Activated CD8-positive, alpha-beta memory T cell treated with anti-CD3 and anti-CD28 coated beads, Interleukin-2, amount 10 ng/mL, durations not matched to agents 7 days and 5 days (primary cell): ENCODE results near the gene PRKCE. TPM values are rescaled to one million over a fixed set of nuclear protein-coding genes. Genes with fewer than 3 reads are reported as not detected.
A peak's percentile ranks its signal among the peaks of the same experiment; 100 is the strongest.

Source experiments
- ATAC-seq: fragments of 150-1000 bp; cut with Tn5 transposase; one replicate; pipeline ENCODE4 v1.10.0; 2021; ENCODE audit warnings: moderate library complexity
- CTCF ChIA-PET: fragments of 350-600 bp; sonication (Branson Sonifier 250); formaldehyde crosslinking; loops from one replicate; lab custom pipeline; 2021; ENCODE audit warnings: antibody characterized with exemption; lab: Charles Lee
- DNase-seq: peaks from one replicate; pipeline ENCODE4 v3.0.0-alpha.2; 2020
- H3K27ac Mint-ChIP-seq: one replicate; pipeline ENCODE4 v1.8.0; 2021; ENCODE audit warnings: mild to moderate bottlenecking, mixed read lengths
- H3K27me3 Mint-ChIP-seq: one replicate; pipeline ENCODE4 v1.8.0; 2021; ENCODE audit warnings: mixed read lengths
- H3K36me3 Mint-ChIP-seq: one replicate; pipeline ENCODE4 v1.8.0; 2021; ENCODE audit warnings: mild to moderate bottlenecking, mixed read lengths
- H3K4me1 Mint-ChIP-seq: one replicate; pipeline ENCODE4 v1.8.0; 2021; ENCODE audit warnings: mixed read lengths
- H3K4me3 Mint-ChIP-seq: one replicate; pipeline ENCODE4 v1.8.0; 2021; ENCODE audit warnings: mild to moderate bottlenecking, moderate library complexity, mixed read lengths
- H3K9me3 Mint-ChIP-seq: one replicate; pipeline ENCODE4 v1.8.0; 2022; ENCODE audit warnings: low read depth, mixed read lengths
- total RNA-seq, 2 experiments: library from RNA; stranded (reverse); gene quantifications; one replicate each; pipeline ENCODE4 v1.2.3, GENCODE V29; 2021

Gene PRKCE
- total RNA-seq, 2 experiments from 2014 or later, result 16.7 to 39.2 TPM

DNA sequence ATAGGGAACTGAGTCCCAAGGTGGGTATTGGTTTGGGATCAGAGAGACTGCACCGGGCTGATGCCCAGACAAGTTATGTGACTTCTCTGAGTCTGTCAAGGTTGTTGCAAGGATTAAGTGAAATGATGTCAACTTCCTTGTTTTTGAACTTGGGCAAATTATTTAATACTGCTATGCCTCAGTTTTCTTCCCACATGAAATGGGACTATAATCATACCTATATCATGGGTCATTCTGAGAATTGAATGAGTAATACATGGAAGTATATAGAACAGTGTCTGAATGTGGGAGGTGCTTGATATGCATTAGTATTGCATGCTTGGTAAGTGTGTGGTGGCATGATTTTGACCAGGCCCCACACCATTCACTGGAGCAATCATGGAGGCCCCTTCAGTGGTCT is 99.0 kb downstream of the PRKCE start:
- ATAC-seq (peak; percentile 49), DNase-seq (no peak)
- H3K27ac Mint-ChIP-seq, result no peak overlapping the region
- H3K9me3 Mint-ChIP-seq, result no peaks in the 10 kb centered on the region
- H3K36me3 Mint-ChIP-seq, result peaks cover 4% of the 10 kb centered on the region
- CTCF ChIA-PET, result no interaction called here
- no peak overlapping the region for H3K4me3 Mint-ChIP-seq
- no peaks in the 10 kb centered on the region for H3K27me3 Mint-ChIP-seq
- peaks cover 12% of the 10 kb centered on the region for H3K4me1 Mint-ChIP-seq

DNA sequence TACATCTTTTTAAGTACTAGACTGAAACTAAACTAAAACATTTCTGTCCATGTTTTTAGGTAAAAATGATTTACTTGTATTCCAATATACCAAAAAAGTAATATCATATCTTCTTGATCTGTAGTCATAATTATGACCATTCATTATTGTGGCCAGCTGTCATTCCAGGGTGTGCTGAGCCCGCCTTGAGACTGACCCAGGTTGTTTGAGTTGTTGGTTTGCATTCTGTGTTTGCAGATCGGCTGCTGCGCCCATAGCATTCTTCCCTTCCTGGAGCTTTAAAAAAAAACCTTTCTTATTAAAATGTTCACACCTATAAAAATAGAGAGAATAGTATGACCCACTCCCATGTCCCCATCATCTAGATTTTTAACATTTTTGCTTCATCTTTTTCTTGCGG is 101.9 kb downstream of the PRKCE start:
- CTCF ChIA-PET, result interaction anchor here (0.9 kb wide), 1 partner anchor 103 kb away, joined by 3 read pairs; no protein-coding TSS in a partner anchor
- H3K27me3 Mint-ChIP-seq, result no peaks in the 10 kb centered on the region
- no peak overlapping the region for H3K27ac Mint-ChIP-seq

DNA sequence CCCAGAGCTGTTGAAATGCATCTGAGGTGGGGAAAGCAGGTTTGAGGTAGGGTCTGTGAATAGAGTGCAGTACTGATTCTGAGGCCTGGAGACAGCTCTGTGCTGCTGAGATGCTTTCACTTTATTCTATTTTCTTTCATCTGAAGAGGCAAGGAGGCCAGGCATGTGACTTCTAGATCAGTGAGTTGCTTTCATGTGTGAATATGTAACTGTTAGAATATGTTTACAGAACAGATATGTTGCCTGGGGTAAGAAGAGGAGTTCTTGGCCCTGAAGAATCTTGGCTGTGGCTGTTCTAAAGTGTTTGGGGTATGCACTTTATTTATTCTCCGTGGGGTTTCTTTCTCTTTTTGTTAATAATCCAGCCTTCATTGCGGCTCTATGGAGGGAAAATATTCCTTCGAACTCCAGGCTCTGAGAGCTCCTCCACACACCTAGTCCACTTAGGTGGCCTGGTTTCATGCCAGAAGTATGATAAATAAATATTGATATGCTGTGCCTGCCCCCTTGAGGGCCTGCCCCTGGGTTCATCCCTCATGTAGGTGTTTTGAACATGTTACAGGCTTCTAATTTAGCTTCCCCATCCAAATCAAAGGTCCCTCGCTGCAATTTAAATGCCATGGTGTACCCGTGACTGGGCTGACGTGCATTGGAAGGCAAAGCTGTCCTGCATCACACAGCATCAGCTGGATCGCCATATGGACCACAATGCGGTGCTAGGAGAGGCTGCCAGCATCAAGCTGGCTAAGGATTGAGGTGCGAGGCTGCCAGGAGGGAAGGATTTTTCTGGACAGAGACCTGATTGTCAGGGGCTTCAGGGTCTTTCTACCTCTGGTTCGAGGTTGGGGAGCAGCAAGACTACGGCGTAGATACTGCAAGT is 102.9 kb downstream of the PRKCE start:
- Mint-ChIP-seq H3K27ac (no peak overlapping the region), H3K9me3 (no peaks in the 10 kb centered on the region), H3K27me3 (no peaks in the 10 kb centered on the region), H3K4me3 (no peak overlapping the region), H3K36me3 (peaks cover 1% of the 10 kb centered on the region), H3K4me1 (peaks cover 12% of the 10 kb centered on the region)
- ATAC-seq (no peak), DNase-seq (no peak)
- CTCF ChIA-PET, result interaction anchor here (0.9 kb wide), 1 partner anchor 104 kb away, joined by 3 read pairs; no protein-coding TSS in a partner anchor

More for the DNA sequence above, 101.9 kb downstream of the PRKCE start:
- H3K4me1 Mint-ChIP-seq, result peaks cover 12% of the 10 kb centered on the region
- no peaks in the 10 kb centered on the region for H3K9me3 Mint-ChIP-seq
- peaks cover 1% of the 10 kb centered on the region for H3K36me3 Mint-ChIP-seq
- ATAC-seq (no peak), DNase-seq (no peak)
- no peak overlapping the region for H3K4me3 Mint-ChIP-seq

DNA sequence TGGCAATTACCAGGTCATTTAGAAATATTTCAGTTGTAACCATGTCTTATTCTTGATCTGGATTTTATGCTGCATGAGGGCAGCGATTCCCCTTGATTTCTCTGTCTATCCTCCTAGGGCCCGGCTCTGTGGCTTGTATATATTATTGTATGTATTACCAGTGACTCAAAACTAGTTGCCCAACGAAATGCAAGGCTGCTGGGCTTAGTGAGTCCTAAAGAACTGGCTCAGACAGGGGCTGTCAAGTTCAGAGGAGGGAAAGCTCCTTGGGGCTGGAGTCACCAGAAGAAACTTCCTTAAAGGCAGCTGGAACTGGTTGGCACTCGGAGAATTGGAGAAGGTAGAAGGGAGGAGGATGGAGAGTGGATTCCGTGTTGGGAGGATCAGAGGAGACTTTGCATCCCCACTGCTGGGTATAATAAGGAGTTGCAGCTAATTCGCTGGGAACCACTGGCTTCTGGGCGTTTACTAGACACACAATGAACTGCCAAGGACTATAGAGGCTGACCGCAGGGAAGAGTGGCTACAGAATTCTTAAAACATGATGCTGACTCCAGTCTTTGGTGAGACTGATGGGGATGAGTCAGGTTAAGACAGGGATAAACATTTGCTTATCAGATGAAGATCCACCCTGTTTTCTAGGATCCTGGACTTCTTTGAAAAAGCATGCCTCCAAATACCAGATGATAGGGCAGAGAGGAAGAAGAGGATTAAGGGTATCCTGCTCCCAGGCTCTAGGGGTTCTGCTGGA is 104.3 kb downstream of the PRKCE start:
- no peaks in the 10 kb centered on the region for H3K9me3 Mint-ChIP-seq
- CTCF ChIA-PET, result no interaction called here
- DNase-seq (no peak), ATAC-seq (no peak)
- no peak overlapping the region for H3K4me3 Mint-ChIP-seq
- peaks cover 1% of the 10 kb centered on the region for H3K36me3 Mint-ChIP-seq
- no peak overlapping the region for H3K27ac Mint-ChIP-seq
- H3K27me3 Mint-ChIP-seq, result no peaks in the 10 kb centered on the region
- peaks cover 7% of the 10 kb centered on the region for H3K4me1 Mint-ChIP-seq

DNA sequence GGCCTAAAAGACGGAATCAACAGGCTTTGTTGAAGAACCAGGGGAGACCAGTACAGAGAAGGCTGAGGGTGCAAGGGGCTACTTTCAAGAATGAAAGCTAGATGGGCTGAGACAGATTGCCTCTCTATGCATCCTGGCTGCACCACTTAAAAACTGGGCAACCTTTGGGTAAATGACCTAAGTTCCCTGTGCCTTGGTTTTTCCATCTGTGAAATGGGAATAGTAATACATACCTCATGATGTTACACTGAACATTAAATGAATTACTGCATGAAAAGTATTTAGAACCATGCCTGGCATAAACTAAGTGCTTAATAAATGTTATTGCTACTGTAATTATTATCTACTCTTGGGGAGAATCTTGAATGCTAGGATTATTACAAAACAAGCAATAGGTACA is 106.5 kb downstream of the PRKCE start:
- CTCF ChIA-PET, result interaction anchor here (1.5 kb wide), 1 partner anchor 13 kb away, joined by 3 read pairs; no protein-coding TSS in a partner anchor

DNA sequence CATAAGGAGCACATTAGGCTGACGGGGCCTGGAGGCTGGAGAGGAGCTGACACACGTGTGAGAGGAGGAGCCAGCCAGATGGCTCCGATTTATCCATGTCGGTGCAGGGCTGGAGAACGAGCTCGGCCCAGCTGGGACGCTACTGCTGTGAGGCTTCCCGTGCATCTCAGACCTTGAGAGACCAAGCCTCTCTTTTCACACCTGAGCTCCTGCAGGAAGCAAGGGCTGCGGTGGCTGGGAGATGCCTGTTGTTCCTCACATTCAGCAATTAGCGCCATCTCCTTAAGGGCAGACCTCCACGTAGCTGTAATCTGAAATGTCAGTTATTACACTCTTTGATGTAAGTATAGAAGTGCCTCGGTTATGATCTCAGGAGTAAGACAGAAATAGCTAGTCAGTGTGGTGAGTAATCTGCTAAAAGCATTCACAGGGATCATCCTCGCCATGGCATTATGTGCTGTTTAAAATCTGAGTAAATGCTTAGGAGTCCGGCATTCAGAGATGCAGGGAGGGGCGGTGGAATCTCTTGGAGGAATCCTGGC is 107.9 kb downstream of the PRKCE start:
- no peaks in the 10 kb centered on the region for H3K36me3 Mint-ChIP-seq
- ATAC-seq (no peak), DNase-seq (no peak)
- no peaks in the 10 kb centered on the region for H3K4me1 Mint-ChIP-seq
- CTCF ChIA-PET, result interaction anchor here (1.5 kb wide), 1 partner anchor 19 kb away, joined by 4 read pairs; no protein-coding TSS in a partner anchor
- no peaks in the 10 kb centered on the region for H3K27me3 Mint-ChIP-seq
- H3K9me3 Mint-ChIP-seq, result no peaks in the 10 kb centered on the region
- no peak overlapping the region for H3K27ac Mint-ChIP-seq
- H3K4me3 Mint-ChIP-seq, result no peak overlapping the region

More for the DNA sequence above, 106.5 kb downstream of the PRKCE start:
- Mint-ChIP-seq H3K27ac (no peak overlapping the region), H3K9me3 (no peaks in the 10 kb centered on the region), H3K36me3 (no peaks in the 10 kb centered on the region), H3K27me3 (no peaks in the 10 kb centered on the region), H3K4me3 (no peak overlapping the region), H3K4me1 (no peaks in the 10 kb centered on the region)
- ATAC-seq, result no peak
- DNase-seq, result no peak

DNA sequence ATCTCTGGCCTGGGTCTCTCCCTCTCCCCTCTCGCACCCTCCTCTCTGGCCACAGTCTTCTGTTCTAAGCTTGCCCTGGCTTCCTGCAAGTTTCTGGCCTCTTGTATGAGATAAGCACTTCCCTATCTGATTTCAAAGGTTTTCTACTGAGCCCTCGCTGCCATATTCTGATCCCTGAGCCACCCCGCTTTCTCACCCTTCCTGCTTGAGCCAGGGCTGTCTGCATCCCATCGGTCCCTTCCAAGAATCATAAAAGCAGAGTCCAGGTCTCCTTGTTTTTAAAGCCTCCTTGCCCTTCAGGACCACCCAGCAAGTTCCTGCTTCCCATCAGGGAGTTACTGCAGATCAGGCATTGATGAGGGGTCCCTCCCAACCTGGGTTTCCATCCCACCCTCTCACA is 110.2 kb downstream of the PRKCE start:
- no peak overlapping the region for H3K27ac Mint-ChIP-seq
- no peaks in the 10 kb centered on the region for H3K9me3 Mint-ChIP-seq
- DNase-seq (no peak), ATAC-seq (no peak)
- no peaks in the 10 kb centered on the region for H3K4me1 Mint-ChIP-seq
- H3K4me3 Mint-ChIP-seq, result no peak overlapping the region
- no peaks in the 10 kb centered on the region for H3K36me3 Mint-ChIP-seq
- no peaks in the 10 kb centered on the region for H3K27me3 Mint-ChIP-seq
- CTCF ChIA-PET, result interaction anchor here (1.3 kb wide), 1 partner anchor 17 kb away, joined by 5 read pairs; no protein-coding TSS in a partner anchor

DNA sequence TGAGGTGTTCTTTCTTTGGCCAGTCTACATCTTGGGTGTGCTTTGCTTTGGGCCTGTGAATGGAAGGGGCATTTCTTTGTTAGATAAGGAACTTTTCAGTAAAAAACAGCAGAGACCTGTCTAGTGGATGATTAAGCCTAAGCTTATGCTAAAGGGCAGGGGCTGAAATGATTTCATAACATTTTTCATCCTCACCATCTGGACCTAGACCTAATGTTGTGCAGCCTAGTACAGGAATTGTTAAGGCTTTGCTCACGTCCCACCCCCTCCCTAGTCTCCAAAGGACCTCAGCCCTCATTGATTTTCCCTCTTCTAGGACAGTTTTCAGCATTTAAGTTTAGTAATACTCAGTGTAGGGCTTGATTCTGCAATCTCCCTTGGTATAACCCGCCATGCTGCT is 111.8 kb downstream of the PRKCE start:
- DNase-seq (no peak), ATAC-seq (no peak)
- Mint-ChIP-seq H3K27ac (no peak overlapping the region), H3K4me1 (no peaks in the 10 kb centered on the region), H3K9me3 (no peaks in the 10 kb centered on the region), H3K4me3 (no peak overlapping the region), H3K36me3 (no peaks in the 10 kb centered on the region), H3K27me3 (peaks cover under 1% of the 10 kb centered on the region)
- CTCF ChIA-PET, result no interaction called here

DNA sequence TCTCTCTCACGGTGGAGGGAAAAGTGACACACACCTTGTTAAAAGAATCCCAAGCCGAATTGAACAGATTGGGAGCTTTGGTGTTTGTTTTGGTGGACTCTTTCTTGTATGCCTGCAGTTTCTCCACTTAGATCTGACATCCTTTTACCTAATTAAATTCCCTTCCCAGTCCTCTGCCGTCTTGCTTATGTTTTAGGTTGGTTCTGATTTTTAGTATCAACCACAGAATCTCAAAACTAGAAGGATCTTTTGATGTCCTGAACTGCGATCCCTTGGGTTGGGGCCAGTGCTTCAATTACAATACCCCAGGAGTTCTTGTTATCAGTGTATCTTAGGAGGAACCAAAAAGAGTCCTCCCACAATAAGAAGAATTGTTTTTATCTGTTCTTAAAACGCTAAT is 112.3 kb downstream of the PRKCE start:
- CTCF ChIA-PET, result no interaction called here
- no peaks in the 10 kb centered on the region for H3K9me3 Mint-ChIP-seq
- H3K4me3 Mint-ChIP-seq, result no peak overlapping the region

DNA sequence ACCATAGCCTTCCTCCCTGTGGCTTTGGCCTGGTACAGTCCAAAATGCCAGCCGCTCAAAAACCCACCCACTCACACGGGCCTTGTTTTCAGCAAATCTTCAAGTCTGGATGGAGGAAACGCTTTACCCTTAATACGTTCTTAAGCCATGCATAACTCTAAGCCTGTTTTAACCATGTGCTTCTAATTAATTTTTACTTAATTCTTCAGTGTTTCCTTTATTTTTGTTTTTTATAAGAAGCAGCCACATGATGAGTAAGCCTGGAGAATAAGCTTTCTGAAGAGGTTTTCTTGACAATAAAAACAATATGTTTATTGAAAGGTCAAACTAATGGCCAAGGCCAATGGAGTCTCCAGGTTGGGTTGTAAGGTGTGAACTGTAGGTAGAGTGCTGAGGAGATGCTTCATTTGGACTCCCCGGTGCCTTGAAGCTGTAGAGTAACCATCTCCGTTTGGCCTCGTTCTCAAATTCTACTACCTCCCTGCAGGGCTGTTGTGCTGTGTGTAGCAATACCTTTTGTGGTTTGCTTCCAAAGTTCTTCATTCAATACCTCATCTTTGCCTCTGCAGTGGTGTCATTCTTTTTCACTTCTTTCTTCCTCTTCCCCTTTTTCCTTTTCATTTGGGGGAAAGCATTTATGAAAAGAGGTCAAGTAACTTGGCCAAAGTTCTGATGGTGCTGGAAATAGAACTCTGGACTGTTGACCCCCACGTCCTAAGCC is 113.7 kb downstream of the PRKCE start:
- no peaks in the 10 kb centered on the region for H3K4me1 Mint-ChIP-seq
- CTCF ChIA-PET, result no interaction called here

More for the DNA sequence above, 112.3 kb downstream of the PRKCE start:
- DNase-seq (no peak), ATAC-seq (no peak)
- Mint-ChIP-seq H3K36me3 (no peaks in the 10 kb centered on the region), H3K4me1 (no peaks in the 10 kb centered on the region), H3K27ac (no peak overlapping the region), H3K27me3 (peaks cover 2% of the 10 kb centered on the region)

DNA sequence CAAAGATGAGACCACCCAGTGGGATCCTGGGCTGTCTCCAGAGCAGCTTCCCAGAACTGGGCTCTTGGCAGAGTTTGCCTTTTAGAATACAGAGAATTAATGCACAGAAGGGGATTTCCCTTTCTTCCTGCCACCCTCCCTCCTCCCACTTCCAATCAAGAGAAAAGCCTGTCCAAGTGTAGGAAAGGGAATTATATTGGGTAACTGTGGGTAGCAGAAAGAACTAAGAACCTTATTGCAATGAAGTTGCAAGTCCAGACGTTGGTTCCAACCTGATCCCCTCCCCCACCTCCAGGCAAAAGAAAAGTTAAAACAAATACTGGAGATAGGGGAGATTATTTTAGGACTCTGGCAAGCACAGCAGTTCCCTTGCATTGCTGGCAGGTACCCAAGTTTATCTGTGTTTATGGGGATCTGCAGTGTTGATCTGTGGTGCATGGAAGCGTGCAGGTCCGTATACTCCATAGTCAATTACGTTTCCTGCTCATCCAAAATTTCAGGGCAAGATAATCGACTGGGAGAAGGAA is 114.3 kb downstream of the PRKCE start:
- no peak overlapping the region for H3K27ac Mint-ChIP-seq
- no peak overlapping the region for H3K4me3 Mint-ChIP-seq
- no peaks in the 10 kb centered on the region for H3K36me3 Mint-ChIP-seq
- ATAC-seq (no peak), DNase-seq (no peak)
- H3K4me1 Mint-ChIP-seq, result no peaks in the 10 kb centered on the region
- H3K27me3 Mint-ChIP-seq, result peaks cover 2% of the 10 kb centered on the region
- no peaks in the 10 kb centered on the region for H3K9me3 Mint-ChIP-seq
- CTCF ChIA-PET, result no interaction called here

More for the DNA sequence above, 113.7 kb downstream of the PRKCE start:
- H3K27ac Mint-ChIP-seq, result no peak overlapping the region
- DNase-seq, result no peak
- peaks cover 2% of the 10 kb centered on the region for H3K27me3 Mint-ChIP-seq
- no peak overlapping the region for H3K4me3 Mint-ChIP-seq
- no peaks in the 10 kb centered on the region for H3K36me3 Mint-ChIP-seq
- no peak for ATAC-seq
- no peaks in the 10 kb centered on the region for H3K9me3 Mint-ChIP-seq

DNA sequence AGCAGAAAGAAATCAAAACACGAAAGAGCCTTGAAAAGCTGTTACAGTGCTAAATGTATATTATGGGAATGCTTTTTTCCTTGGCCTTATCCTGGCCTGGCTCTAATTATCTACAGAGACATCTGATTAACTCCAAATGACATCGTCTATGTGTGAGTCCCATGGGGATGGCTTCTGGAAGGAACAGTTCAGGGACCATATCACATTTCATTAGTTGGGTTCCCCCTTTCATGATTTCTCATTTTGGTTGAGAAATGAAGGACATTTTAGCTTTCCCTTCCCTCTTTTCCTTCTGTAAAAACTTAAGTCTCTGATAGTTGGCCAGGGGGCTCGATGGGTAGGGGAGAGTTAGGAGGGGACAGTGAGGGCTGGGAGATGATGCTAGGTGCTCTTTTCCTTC is 116.7 kb downstream of the PRKCE start:
- CTCF ChIA-PET, result no interaction called here
- Mint-ChIP-seq H3K4me3 (no peak overlapping the region), H3K27me3 (peaks cover 2% of the 10 kb centered on the region), H3K27ac (no peak overlapping the region), H3K36me3 (no peaks in the 10 kb centered on the region), H3K4me1 (peaks cover 3% of the 10 kb centered on the region), H3K9me3 (no peaks in the 10 kb centered on the region)
- ATAC-seq (no peak), DNase-seq (no peak)

DNA sequence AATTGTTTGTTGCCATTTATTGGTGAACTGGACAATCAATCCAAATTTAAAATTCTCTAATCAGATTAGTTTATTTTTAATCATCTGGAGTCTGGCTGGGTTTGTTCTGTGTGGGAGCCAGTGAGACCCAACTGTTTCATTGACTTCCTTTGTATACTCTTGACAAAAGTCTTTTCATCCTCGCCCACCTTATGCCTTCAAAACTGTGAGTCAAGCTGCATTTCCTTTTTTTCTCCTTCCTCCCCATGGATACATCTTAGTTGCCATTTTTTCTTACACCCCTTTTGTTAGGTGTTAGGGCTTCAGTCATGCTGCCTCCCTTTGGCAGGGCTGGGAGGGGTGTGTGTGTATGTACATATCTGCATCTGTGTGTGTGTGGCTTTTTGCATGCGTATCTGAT is 117.6 kb downstream of the PRKCE start:
- Mint-ChIP-seq H3K9me3 (no peaks in the 10 kb centered on the region), H3K36me3 (no peaks in the 10 kb centered on the region), H3K4me1 (peaks cover 3% of the 10 kb centered on the region), H3K27ac (no peak overlapping the region), H3K4me3 (no peak overlapping the region), H3K27me3 (peaks cover 2% of the 10 kb centered on the region)
- CTCF ChIA-PET, result no interaction called here
- DNase-seq, result no peak
- no peak for ATAC-seq
